Keratinocyte (primary cell): ENCODE results near the gene PRSS50.

Experiments used
- EZH2 ChIP-seq: IDR thresholded peaks from one replicate; pipeline ENCODE4 v1.6.1; 2012; ENCODE audit warnings: inconsistent platforms, mild to moderate bottlenecking, low read length, moderate library complexity
- TF ChIP-seq, protein P1 (sequence below), 3 experiments: IDR thresholded peaks in 1 of 3; conservative IDR thresholded peaks in 1 of 3; optimal IDR thresholded peaks in 1 of 3; 2 replicates in 2 of 3; 3 replicates in 1 of 3; pipeline versions ENCODE3 to v1.5.1; 2011; ENCODE audit warnings: low read length in 3 of 3, mild to moderate bottlenecking in 3 of 3, moderate library complexity in 2 of 3, control low read depth in 1 of 3, inconsistent platforms in 1 of 3; ENCODE audit not compliant: insufficient read depth in 2 of 3; ENCODE audit errors: extremely low read depth in 1 of 3

- TF ChIP-seq, protein P1, sequence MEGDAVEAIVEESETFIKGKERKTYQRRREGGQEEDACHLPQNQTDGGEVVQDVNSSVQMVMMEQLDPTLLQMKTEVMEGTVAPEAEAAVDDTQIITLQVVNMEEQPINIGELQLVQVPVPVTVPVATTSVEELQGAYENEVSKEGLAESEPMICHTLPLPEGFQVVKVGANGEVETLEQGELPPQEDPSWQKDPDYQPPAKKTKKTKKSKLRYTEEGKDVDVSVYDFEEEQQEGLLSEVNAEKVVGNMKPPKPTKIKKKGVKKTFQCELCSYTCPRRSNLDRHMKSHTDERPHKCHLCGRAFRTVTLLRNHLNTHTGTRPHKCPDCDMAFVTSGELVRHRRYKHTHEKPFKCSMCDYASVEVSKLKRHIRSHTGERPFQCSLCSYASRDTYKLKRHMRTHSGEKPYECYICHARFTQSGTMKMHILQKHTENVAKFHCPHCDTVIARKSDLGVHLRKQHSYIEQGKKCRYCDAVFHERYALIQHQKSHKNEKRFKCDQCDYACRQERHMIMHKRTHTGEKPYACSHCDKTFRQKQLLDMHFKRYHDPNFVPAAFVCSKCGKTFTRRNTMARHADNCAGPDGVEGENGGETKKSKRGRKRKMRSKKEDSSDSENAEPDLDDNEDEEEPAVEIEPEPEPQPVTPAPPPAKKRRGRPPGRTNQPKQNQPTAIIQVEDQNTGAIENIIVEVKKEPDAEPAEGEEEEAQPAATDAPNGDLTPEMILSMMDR (optimal IDR thresholded peaks at IDR 0.05 in 1 of 3, IDR thresholded peaks at IDR 0.05 in 1 of 3, conservative IDR thresholded peaks at IDR 0.05 in 1 of 3; ENCODE audit: extremely low read depth in 1 of 3, insufficient read depth in 2 of 3, low read length in 3 of 3) = no peak
- no peak for TF ChIP-seq EZH2
Observed at GRCh38 chr3:46695962-46696894, 21.4 kb downstream of the PRSS50 start.
